Stimulated activated effector memory CD8-positive, alpha-beta T cell treated with anti-CD3 and anti-CD28 coated beads, Interleukin-12 subunit alpha, Interleukin-12 subunit beta, amount 100 ng/mL, for 72 hours (primary cell): ENCODE data around the gene RCOR3.

ENCODE experiments used
- ATAC-seq: fragments of 150-1000 bp; cut with Tn5 transposase; 2 replicates; pipeline ENCODE4 v1.10.0; 2021
- DNase-seq, 2 donors: peaks; one replicate each; pipeline ENCODE4 v3.0.0; 2021 to 2022; ENCODE audit warnings: low spot score in 2 of 2
- H3K27ac Mint-ChIP-seq: one replicate; pipeline ENCODE4 v1.8.0; 2022; ENCODE audit warnings: mild to moderate bottlenecking, mixed read lengths
- H3K36me3 Mint-ChIP-seq: one replicate; pipeline ENCODE4 v1.8.0; 2022; ENCODE audit warnings: mild to moderate bottlenecking, mixed read lengths
- H3K4me1 Mint-ChIP-seq: one replicate; pipeline ENCODE4 v1.8.0; 2022; ENCODE audit warnings: mixed read lengths
- H3K4me3 Mint-ChIP-seq: one replicate; pipeline ENCODE4 v1.8.0; 2022; ENCODE audit warnings: mild to moderate bottlenecking, mixed read lengths
- H3K9me3 Mint-ChIP-seq: one replicate; pipeline ENCODE4 v1.8.0; 2022; ENCODE audit warnings: mixed read lengths

RCOR3 gene

DNA sequence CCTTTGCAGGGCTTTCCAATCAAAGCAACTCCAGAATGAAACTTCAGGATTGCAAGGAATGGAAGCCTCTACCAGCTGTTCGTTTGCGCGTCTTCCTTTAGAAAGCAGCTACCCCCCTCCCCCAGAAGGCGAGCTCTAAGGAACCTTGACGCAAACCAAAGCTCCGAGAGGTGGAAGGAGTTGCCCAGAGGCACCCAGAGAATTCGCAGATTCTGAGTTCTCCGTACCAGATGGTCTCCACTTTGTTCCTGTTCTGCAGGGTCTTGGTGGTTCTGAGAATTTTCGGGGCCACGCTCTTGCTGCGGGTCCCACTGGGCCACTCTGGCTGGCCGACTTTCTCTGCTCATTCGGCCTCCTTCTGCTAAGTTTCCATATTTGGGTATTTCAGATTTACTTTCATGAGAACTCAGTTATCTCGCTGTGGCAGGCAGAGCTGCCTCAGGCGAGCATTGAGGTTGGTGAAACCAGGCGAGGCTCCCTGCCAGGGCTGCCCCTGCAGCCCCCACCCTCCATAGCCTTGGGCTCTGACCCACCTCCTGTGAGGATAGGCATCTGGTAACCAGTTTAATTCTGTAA is 68.3 kb downstream of the RCOR3 start:
- DNase-seq, result peak in 1 of 2 donors; percentile 73
- H3K9me3 Mint-ChIP-seq, result no peaks in the 10 kb centered on the region
- peaks cover 82% of the 10 kb centered on the region for H3K4me1 Mint-ChIP-seq
- H3K36me3 Mint-ChIP-seq, result peaks cover 25% of the 10 kb centered on the region
- ATAC-seq, result peak; percentile 39
- H3K4me3 Mint-ChIP-seq, result peak overlapping the region; percentile 83
- H3K27ac Mint-ChIP-seq, result peak overlapping the region; percentile 97

DNA sequence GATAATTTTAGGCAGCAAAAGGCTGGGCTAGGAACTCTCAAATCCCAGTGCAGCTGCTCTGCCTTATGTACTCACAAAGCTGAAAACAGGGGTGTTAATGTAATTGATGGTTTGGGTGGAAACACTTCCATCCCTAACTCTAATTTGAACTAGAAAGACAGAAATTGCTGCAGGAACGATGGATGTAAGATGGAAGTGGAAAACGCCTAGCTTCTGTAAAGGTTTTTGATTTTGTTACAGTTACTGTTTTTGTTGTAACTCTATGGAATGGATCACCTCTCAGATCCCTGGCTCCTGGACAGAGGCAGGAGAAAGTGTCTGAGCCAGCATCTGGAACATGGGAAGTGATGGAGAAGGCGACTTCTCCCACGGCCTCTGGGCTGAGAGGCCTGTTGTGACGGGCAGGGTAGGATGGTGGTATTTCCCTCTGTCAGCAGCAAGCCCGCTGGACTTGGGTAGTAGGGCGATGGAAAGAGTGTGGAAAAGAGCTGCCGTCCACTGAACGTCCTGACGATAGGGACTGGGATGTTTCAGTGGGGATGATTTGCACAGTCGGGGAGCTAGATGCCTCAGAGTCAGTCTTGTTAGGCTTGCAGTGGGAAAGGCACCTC is 69.0 kb downstream of the RCOR3 start:
- DNase-seq, result peak in 1 of 2 donors; percentile 51
- no peak for ATAC-seq
- Mint-ChIP-seq H3K27ac (peak overlapping the region; percentile 97), H3K4me1 (peaks cover 82% of the 10 kb centered on the region), H3K36me3 (peaks cover 25% of the 10 kb centered on the region), H3K4me3 (peak overlapping the region; percentile 83), H3K9me3 (no peaks in the 10 kb centered on the region)

DNA sequence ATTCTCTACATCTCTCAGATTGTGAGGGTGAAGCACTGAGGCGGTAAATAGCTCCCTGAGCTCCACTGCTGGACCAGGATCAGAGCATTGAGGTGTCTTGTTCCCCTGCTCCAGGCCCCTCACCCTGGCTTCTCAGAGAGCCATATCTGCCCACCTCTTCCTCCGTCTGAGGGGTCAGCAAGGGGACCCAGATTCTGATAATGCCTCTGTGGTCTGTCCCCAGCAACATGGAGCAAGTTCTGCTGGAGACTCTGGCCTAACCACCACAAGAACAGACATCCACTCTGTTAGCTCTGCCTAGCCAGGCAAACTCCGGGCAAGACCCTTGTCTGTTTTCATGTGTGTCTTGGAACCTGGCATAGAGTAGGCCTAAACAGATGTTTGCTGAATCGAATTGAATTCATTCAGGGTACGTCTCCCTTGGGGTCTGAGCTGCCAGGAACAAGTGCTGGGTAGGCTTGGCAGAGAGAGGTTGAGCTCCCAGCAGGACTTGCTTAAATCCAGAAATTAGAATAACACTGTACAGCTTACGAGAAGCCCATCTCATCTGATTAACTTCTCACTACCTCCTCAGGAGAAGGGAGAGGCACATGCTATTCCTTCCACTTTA is 69.8 kb downstream of the RCOR3 start:
- ATAC-seq (no peak), DNase-seq (peak in 1 of 2 donors; percentile 51)
- Mint-ChIP-seq H3K36me3 (peaks cover 25% of the 10 kb centered on the region), H3K4me1 (peaks cover 83% of the 10 kb centered on the region), H3K4me3 (peak overlapping the region; percentile 83), H3K9me3 (no peaks in the 10 kb centered on the region), H3K27ac (peak overlapping the region; percentile 97)

DNA sequence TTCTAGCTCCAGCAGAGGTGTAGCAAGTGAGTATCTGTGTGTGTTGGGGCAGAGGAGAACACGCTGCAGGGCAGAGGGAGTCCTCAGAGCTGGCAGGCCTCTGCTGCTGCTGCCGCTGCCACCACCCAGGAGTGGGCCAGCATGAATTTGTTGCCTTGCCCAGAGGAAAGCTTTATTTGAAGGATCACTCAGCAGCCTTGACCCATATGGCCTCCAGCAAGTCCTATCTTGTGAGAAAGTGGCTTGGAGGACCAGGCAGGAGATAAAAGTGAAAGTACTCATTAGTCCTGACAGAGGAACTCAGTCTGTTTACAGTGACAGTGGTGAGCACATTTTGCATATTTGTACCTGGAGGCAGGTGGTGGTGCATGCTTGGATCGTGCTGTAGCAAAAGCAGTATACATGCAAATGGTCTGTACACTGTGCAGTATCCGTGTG is 70.6 kb downstream of the RCOR3 start:
- DNase-seq (peak in 1 of 2 donors; percentile 55), ATAC-seq (peak; percentile 2)
- H3K4me1 Mint-ChIP-seq, result peaks cover 84% of the 10 kb centered on the region
- H3K9me3 Mint-ChIP-seq, result no peaks in the 10 kb centered on the region
- peak overlapping the region; percentile 97 for H3K27ac Mint-ChIP-seq
- H3K36me3 Mint-ChIP-seq, result peaks cover 25% of the 10 kb centered on the region
- peak overlapping the region; percentile 83 for H3K4me3 Mint-ChIP-seq

DNA sequence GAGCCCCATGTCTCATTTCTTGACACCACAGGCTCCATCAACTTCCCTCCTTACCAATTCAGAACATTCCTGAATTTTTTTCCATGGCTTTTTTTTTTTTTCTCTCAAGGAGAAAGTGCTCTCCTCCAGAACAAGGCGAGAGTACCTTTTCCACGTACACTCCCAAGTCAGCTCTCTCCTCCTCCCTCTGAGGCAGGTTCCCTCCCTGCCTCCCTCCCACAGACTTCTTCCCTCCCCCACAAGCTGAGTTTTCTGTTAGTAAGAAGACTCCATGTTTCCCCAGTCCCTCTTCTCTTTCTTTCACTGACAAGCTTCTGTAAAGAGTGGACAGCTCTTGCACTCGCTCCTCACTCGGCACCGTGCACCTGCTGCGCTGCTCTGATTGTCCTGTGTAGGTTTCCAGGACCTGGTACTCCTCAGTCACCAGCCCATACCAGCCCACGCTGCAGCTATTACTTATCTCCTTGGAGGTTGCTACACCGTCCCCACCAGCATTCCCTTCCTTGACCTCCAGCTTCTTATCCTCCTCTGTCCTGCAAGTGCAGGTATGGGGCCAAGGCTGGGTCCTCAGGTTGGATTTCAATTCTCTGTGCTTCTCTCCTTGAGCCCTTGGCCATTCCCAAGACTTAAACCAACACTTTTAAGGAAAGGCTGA is 71.2 kb downstream of the RCOR3 start:
- peak in 1 of 2 donors; percentile 29 for DNase-seq
- H3K9me3 Mint-ChIP-seq, result no peaks in the 10 kb centered on the region
- H3K4me1 Mint-ChIP-seq, result peaks cover 84% of the 10 kb centered on the region
- H3K4me3 Mint-ChIP-seq, result peak overlapping the region; percentile 83
- peaks cover 25% of the 10 kb centered on the region for H3K36me3 Mint-ChIP-seq
- ATAC-seq, result no peak
- H3K27ac Mint-ChIP-seq, result peak overlapping the region; percentile 97

DNA sequence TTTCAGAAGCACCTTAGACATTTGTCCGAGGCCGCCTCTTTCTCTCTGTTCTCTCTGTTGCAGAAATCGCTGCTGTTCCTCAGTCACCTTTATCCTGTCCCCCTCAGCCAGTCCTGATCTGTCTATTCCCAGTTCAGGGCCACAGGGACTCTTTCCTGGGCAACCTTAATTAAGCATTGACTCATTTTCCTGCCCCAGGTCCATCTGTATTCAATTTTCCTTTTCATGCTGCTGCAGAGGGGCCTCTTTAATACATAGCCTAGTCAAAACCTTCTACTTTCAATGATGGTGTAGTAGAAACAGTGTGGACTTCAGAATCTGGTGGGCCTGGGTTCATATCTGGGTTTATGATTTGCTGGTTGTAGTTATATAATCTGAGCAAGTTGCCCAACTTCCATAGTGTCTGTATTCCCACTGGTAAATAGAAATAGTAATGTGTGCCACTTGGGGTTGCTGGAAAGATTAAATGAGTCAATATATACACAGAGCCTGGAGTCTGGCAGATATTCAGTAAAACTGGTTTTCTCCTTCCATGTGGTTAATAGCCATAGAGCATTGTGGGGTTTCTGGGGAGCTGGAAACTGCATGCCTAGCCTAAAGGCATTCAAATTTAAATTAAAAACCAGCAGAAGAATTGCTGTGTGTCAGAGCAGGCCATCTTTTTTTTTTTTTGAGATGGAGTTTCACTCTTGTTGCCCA is 72.0 kb downstream of the RCOR3 start:
- Mint-ChIP-seq H3K9me3 (no peaks in the 10 kb centered on the region), H3K4me3 (peak overlapping the region; percentile 83), H3K27ac (peak overlapping the region; percentile 97), H3K4me1 (peaks cover 84% of the 10 kb centered on the region), H3K36me3 (peaks cover 24% of the 10 kb centered on the region)
- no peak for ATAC-seq
- peak in 1 of 2 donors; percentile 28 for DNase-seq

DNA sequence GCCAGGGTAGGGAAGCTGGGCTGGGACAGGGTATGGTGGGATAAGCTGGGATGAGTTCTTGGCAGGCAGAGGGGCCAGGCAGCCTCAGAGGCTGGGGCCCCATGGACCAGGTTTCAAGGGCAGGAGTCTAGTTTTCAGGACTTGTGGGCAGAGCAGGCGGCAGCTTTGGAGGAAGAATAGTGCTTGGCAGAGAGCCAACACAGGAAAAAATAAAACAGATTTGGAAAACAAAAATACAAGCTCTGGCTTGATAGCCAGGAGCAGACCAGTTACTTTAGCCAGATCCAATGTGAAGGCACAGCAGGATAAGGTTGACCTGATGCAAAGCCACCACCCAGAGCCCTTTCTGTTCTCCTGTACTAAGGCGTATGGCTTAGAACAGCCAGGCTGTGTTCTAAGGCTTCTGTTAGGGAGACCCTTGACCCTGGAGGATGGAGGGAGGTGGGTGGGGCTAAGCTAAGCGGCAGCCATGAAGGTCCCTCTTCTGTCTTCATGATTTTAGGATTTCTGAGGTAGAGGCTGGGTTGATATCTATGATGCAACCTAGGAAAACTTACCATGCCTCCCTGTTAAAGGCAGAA is 73.0 kb downstream of the RCOR3 start:
- peaks cover 20% of the 10 kb centered on the region for H3K36me3 Mint-ChIP-seq
- no peaks in the 10 kb centered on the region for H3K9me3 Mint-ChIP-seq
- no peak for ATAC-seq

DNA sequence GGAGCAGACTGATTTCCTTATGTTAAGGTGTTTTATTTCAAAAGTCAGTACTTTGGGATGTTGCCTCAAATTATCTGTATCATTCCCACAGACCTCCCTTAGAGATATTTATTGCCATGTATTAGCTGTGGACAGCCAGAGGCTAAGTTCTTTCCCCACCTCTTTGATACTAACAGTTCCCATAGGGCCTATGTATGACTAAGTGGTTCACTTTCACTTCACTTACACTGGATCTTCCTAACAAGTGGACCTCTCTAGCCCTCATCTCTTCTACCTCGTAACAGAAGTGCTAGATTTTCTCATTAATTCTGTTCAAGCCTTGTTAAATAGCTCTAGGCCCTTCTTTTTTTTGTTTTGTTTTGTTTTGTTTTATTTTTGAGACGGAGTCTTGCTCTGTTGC is 73.7 kb downstream of the RCOR3 start:
- Mint-ChIP-seq H3K36me3 (peaks cover 20% of the 10 kb centered on the region), H3K27ac (peak overlapping the region; percentile 97), H3K4me1 (peaks cover 95% of the 10 kb centered on the region), H3K4me3 (no peak overlapping the region), H3K9me3 (no peaks in the 10 kb centered on the region)
- DNase-seq (no peak), ATAC-seq (no peak)

More for the DNA sequence above, 73.0 kb downstream of the RCOR3 start:
- Mint-ChIP-seq H3K4me3 (no peak overlapping the region), H3K4me1 (peaks cover 90% of the 10 kb centered on the region), H3K27ac (peak overlapping the region; percentile 97)
- peak in 1 of 2 donors; percentile 44 for DNase-seq

DNA sequence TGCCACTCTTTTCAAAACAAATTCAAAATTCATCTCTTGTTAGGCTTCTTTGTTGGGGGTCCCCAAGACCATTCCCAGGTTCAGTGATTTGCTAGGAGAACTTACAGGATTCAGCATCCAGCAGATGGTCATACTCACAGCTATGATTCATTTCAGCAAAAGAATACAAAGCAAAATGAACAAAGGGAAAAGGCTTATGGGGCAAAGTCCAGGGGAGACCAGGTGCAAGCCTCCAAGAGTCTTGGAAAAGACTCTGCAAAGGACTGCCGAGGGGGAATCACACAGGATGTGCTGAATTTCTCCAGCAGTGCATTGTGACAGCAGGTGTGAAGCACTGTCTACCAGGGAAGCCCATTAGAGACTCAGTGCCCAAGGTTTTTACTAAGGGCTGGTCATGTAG is 74.7 kb downstream of the RCOR3 start:
- H3K4me3 Mint-ChIP-seq, result no peak overlapping the region
- peak overlapping the region; percentile 88 for H3K27ac Mint-ChIP-seq
- DNase-seq (peak in 1 of 2 donors; percentile 44), ATAC-seq (no peak)
- H3K4me1 Mint-ChIP-seq, result peaks cover 89% of the 10 kb centered on the region
- peaks cover 20% of the 10 kb centered on the region for H3K36me3 Mint-ChIP-seq
- H3K9me3 Mint-ChIP-seq, result no peaks in the 10 kb centered on the region

DNA sequence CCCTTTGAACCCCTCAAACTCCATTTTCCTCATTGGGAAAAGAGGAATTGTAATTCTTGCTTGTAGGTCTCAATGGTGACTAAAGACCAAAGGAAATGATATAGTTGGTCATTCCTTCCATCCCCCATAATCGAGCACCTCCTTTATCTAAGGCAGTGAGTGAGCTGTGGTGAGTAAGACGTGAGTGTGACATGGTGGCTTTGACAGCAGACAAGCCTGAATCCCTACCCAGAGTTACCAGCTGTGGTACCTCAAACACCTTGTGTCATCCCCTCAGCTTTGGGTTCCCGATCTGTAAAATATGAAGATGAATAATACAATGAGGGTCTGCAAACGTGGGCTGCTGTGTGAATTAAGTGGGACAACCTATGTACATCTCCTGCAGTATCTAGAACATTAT is 75.8 kb downstream of the RCOR3 start:
- peak; percentile 96 for ATAC-seq
- peak in 1 of 2 donors; percentile 54 for DNase-seq
- H3K27ac Mint-ChIP-seq, result peak overlapping the region; percentile 88
- H3K9me3 Mint-ChIP-seq, result no peaks in the 10 kb centered on the region
- peak overlapping the region; percentile 60 for H3K4me3 Mint-ChIP-seq
- peaks cover 19% of the 10 kb centered on the region for H3K36me3 Mint-ChIP-seq
- H3K4me1 Mint-ChIP-seq, result peaks cover 87% of the 10 kb centered on the region

DNA sequence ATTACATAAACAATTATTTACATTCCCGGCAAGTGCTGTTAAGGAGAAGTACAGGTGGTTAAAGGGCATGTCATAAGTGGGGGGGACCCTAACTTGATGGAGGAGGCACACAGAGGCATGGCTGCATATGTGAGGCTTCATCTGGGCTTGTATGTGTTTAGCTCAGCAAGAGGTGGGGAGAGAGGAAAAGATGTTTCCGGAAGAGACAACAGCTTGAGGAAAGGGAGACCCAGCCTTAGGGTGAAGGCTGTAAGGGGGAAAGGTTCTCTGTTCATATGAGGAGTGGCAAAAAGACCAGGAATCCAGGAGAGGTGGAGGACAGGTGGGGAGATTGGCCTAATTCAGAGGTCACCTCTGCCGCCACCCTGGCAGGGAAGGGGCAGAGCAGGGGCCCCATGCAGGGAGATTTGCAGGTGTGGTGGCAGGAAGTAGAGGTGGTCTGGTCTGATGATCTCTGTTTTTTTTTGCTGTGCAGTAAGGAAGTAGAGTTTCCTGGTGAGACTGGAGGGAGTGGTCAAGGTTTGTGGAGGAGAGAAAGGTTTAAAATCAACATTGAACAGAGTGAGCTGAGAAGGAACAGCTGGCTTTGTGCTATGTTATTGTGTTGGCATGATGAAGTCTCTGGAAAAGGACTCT is 76.5 kb downstream of the RCOR3 start:
- peak overlapping the region; percentile 88 for H3K27ac Mint-ChIP-seq
- H3K9me3 Mint-ChIP-seq, result no peaks in the 10 kb centered on the region
- peaks cover 87% of the 10 kb centered on the region for H3K4me1 Mint-ChIP-seq
- peak in 1 of 2 donors; percentile 57 for DNase-seq
- ATAC-seq, result peak; percentile 31
- peak overlapping the region; percentile 60 for H3K4me3 Mint-ChIP-seq
- H3K36me3 Mint-ChIP-seq, result peaks cover 16% of the 10 kb centered on the region

DNA sequence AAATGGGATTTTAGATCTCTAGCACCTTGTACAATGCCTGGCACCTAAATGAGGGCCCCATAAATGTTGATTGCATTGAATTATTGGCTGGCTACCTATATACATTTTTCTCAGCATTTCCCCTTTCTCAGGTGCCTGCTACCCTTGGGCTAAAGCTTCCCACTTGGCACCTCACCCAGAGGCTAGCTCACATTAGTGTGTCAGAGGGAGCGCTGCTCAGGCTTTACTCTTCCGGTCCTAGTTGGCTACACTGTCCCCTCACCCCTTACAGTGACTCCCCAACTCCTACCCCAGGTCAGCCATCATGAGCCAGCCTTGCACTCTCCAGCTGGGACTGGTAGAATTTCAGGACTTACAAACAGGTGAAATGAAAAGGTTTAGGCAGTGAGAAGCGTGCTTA is 77.0 kb downstream of the RCOR3 start:
- Mint-ChIP-seq H3K27ac (peak overlapping the region; percentile 88), H3K4me1 (peaks cover 87% of the 10 kb centered on the region), H3K4me3 (peak overlapping the region; percentile 60), H3K9me3 (no peaks in the 10 kb centered on the region), H3K36me3 (peaks cover 13% of the 10 kb centered on the region)
- peak in 1 of 2 donors; percentile 46 for DNase-seq
- no peak for ATAC-seq

DNA sequence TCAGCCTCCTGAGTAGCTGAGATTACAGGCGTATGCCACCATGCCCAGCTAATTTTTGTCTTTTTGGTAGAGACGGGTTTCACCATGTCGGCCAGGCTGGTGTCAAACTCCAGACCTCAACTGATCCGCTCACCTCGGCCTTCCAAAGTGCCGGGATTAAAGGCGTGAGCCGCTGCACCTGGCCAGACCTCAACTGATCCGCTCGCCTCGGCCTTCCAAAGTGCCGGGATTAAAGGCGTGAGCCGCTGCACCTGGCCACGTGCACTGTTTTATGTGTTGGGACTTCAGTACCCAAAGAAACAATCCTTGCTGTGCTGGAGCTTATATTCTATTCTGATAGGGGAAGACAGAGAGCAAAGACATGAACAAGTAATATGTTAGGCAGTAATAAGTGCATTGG is 77.6 kb downstream of the RCOR3 start:
- peak overlapping the region; percentile 88 for H3K27ac Mint-ChIP-seq
- DNase-seq (no peak), ATAC-seq (no peak)
- peaks cover 10% of the 10 kb centered on the region for H3K36me3 Mint-ChIP-seq
- peaks cover 88% of the 10 kb centered on the region for H3K4me1 Mint-ChIP-seq
- H3K9me3 Mint-ChIP-seq, result no peaks in the 10 kb centered on the region
- H3K4me3 Mint-ChIP-seq, result peak overlapping the region; percentile 60

DNA sequence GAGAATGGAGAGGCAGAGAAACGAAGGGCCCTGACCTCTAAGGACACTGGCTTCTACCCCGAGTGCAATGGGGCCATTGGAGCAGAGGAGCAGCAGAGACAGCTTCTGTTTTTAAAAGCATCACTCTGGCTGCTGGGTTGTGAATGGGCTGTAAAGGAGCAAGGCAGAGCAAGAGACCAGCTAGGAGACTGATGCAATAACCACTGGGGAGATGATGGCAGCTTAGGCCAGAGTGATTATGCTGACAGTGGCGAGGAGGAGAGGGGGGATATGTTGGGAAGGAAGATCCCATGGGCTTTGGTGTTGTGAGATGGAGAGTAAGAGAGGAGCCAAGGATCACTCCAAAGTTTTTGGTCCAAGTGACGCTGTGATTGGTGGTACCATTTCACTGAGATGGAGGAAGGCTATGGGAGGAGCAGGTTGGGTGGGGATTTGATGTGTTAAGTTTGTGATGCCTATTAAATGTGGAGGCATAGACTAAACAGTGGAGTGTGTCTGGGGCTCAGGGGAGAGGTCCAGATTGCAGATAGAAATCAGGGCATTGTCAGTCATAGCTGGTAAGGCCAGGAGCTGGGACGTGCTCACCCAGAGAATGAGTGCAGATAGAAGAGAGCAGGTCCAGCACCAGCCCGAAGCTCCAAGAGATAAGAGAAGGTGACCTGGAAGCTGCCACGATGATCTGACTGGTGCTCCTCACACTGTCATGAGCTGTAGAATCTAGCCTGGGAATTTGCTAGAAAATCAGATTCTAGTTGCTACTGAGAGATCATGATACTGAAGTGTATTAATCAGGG is 78.5 kb downstream of the RCOR3 start:
- peaks cover 85% of the 10 kb centered on the region for H3K4me1 Mint-ChIP-seq

More for the DNA sequence above, 78.5 kb downstream of the RCOR3 start:
- DNase-seq (peak in 1 of 2 donors; percentile 39), ATAC-seq (no peak)
- H3K36me3 Mint-ChIP-seq, result peaks cover 10% of the 10 kb centered on the region
- peak overlapping the region; percentile 88 for H3K27ac Mint-ChIP-seq
- H3K4me3 Mint-ChIP-seq, result no peak overlapping the region
- H3K9me3 Mint-ChIP-seq, result no peaks in the 10 kb centered on the region
